NCI-H2081 (cell line): ENCODE data around the gene GPR146.

ENCODE experiments used
- DNase-seq, 2 experiments: peaks; one replicate each; lab custom pipeline; 2025; lab: John Stamatoyannopoulos, UW

Gene GPR146

GRCh38 chr7:1011297-1012003, 32.9 kb upstream of the GPR146 start:
- DNase-seq = no peak

GRCh38 chr7:1012004-1012715, 32.2 kb upstream of the GPR146 start:
- no peak for DNase-seq

GRCh38 chr7:1012716-1013095, 31.6 kb upstream of the GPR146 start:
- no peak for DNase-seq

- no peak for DNase-seq
Measured at GRCh38 chr7:1013581-1013980, 30.8 kb upstream of the GPR146 start.

- no peak for DNase-seq
Measured at GRCh38 chr7:1014681-1015080, 29.7 kb upstream of the GPR146 start.

- DNase-seq = no peak
Measured at GRCh38 chr7:1015196-1016121, 28.9 kb upstream of the GPR146 start.

- DNase-seq = no peak
Measured at GRCh38 chr7:1016577-1017531, 27.5 kb upstream of the GPR146 start.

- DNase-seq = no peak
Measured at GRCh38 chr7:1017586-1018333, 26.6 kb upstream of the GPR146 start.

GRCh38 chr7:1018334-1018695, 26.0 kb upstream of the GPR146 start:
- DNase-seq = no peak

- no peak for DNase-seq
Measured at GRCh38 chr7:1019255-1019785, 25.0 kb upstream of the GPR146 start.

GRCh38 chr7:1019789-1020610, 24.3 kb upstream of the GPR146 start:
- DNase-seq = no peak

GRCh38 chr7:1020849-1021251, 23.5 kb upstream of the GPR146 start:
- no peak for DNase-seq

- no peak for DNase-seq
Measured at GRCh38 chr7:1021366-1021765, 23.0 kb upstream of the GPR146 start.

- DNase-seq = no peak
Measured at GRCh38 chr7:1021931-1022330, 22.4 kb upstream of the GPR146 start.

GRCh38 chr7:1022356-1022755, 22.0 kb upstream of the GPR146 start:
- DNase-seq = no peak

- DNase-seq = no peak
Measured at GRCh38 chr7:1022801-1023465, 21.4 kb upstream of the GPR146 start.

- no peak for DNase-seq
Measured at GRCh38 chr7:1024331-1024841, 20.0 kb upstream of the GPR146 start.

GRCh38 chr7:1024876-1025742, 19.2 kb upstream of the GPR146 start:
- no peak for DNase-seq
